ENCODE results near the gene SMIM28. TPM values are rescaled to one million over a fixed set of nuclear protein-coding genes. Genes with fewer than 3 reads are reported as not detected.

Gene SMIM28
- polyA plus RNA-seq (2013, experiment 1 of 2) = not detected
- not detected for polyA plus RNA-seq (2013, experiment 2 of 2)

- no peak within 1 kb of the TSS for H2AK5ac ChIP-seq (ENCODE audit: low read length, severe bottlenecking)
- H3K14ac ChIP-seq (ENCODE audit: low read length in 2 of 2) = no peak within 1 kb of the TSS
- no peak within 1 kb of the TSS for H3K4ac ChIP-seq (ENCODE audit: low read depth in 1 of 2, low read length in 2 of 2)
- H3K9ac ChIP-seq (ENCODE audit: low read length) = no peak within 1 kb of the TSS
- no peak within 1 kb of the TSS for H2BK12ac ChIP-seq (ENCODE audit: low read length in 2 of 2)
- H4K8ac ChIP-seq (ENCODE audit: low read length) = no peak within 1 kb of the TSS
- no peak within 1 kb of the TSS for H2AFZ ChIP-seq (ENCODE audit: low read depth, low read length)
- no peak within 1 kb of the TSS for H3K4me3 ChIP-seq (ENCODE audit: insufficient read depth in 1 of 2, low read depth in 1 of 2, low read length in 2 of 2)
- no peaks in the 10 kb centered on the region for H3K79me1 ChIP-seq (replicated peaks; ENCODE audit: low read length, poor library complexity, severe bottlenecking)
- no peaks in the 10 kb centered on the region for H3K27me3 ChIP-seq (ENCODE audit: control insufficient read depth in 1 of 2, insufficient read depth in 1 of 2, low read length in 2 of 2)
- no peak within 1 kb of the TSS for H4K91ac ChIP-seq (ENCODE audit: low read length)
- no peak within 1 kb of the TSS for H3K23ac ChIP-seq (ENCODE audit: low read length in 2 of 2)
- no peak for DNase-seq
- no peak within 1 kb of the TSS for H2BK5ac ChIP-seq (ENCODE audit: low read depth, low read length, poor library complexity, severe bottlenecking)
- 87% methylated on average over 4 of the region's 6 CpGs for WGBS
- H3K27ac ChIP-seq (ENCODE audit: low read length, poor library complexity, severe bottlenecking) = no peak within 1 kb of the TSS
- no peak within 1 kb of the TSS for H2BK15ac ChIP-seq (ENCODE audit: low read depth, poor library complexity, severe bottlenecking)
- no peaks in the 10 kb centered on the region for H3K9me3 ChIP-seq (ENCODE audit: control insufficient read depth, low read length)
- H3K36me3 ChIP-seq (ENCODE audit: control insufficient read depth in 1 of 2, insufficient read depth in 2 of 2, low read depth in 1 of 2, low read length in 2 of 2) = no peaks in the 10 kb centered on the region
- H2BK120ac ChIP-seq (ENCODE audit: low read depth, low read length) = no peak within 1 kb of the TSS
- H3K4me2 ChIP-seq (ENCODE audit: low read length, poor library complexity, severe bottlenecking) = no peak within 1 kb of the TSS
- H3K4me1 ChIP-seq (ENCODE audit: control insufficient read depth, insufficient read depth, low read depth, low read length) = peaks cover 2% of the 10 kb centered on the region
- H3K18ac ChIP-seq (ENCODE audit: low read depth in 1 of 2, low read length in 2 of 2) = no peak within 1 kb of the TSS
Measured at GRCh38 chr6:138377844-138378243, at the start of gene SMIM28. Gene SMIM28 (plus strand): TSS chr6:138377905. CDS start chr6:138378073, 168 bp downstream.

GRCh38 chr6:138328210-138328609 lies 49.5 kb upstream of the SMIM28 start:
- Histone ChIP-seq H4K91ac (ENCODE audit: low read length) (no peak overlapping the region), H2AK5ac (ENCODE audit: low read length, severe bottlenecking) (no peak overlapping the region), H2AFZ (ENCODE audit: low read depth, low read length) (no peak overlapping the region), H2BK120ac (ENCODE audit: low read depth, low read length) (no peak overlapping the region), H3K23ac (ENCODE audit: low read length in 2 of 2) (no peak overlapping the region), H2BK12ac (ENCODE audit: low read length in 2 of 2) (no peak overlapping the region), H3K4me2 (ENCODE audit: low read length, poor library complexity, severe bottlenecking) (no peak overlapping the region), H3K4ac (ENCODE audit: low read depth in 1 of 2, low read length in 2 of 2) (no peak overlapping the region), H4K8ac (ENCODE audit: low read length) (no peak overlapping the region), H3K4me1 (ENCODE audit: control insufficient read depth, insufficient read depth, low read depth, low read length) (no peaks in the 10 kb centered on the region), H3K36me3 (ENCODE audit: control insufficient read depth in 1 of 2, insufficient read depth in 2 of 2, low read depth in 1 of 2, low read length in 2 of 2) (no peaks in the 10 kb centered on the region), H3K4me3 (ENCODE audit: insufficient read depth in 1 of 2, low read depth in 1 of 2, low read length in 2 of 2) (no peak overlapping the region), H3K9me3 (ENCODE audit: control insufficient read depth, low read length) (no peaks in the 10 kb centered on the region), H3K27ac (ENCODE audit: low read length, poor library complexity, severe bottlenecking) (no peak overlapping the region), H2BK5ac (ENCODE audit: low read depth, low read length, poor library complexity, severe bottlenecking) (no peak overlapping the region), H3K79me1 (replicated peaks; ENCODE audit: low read length, poor library complexity, severe bottlenecking) (no peaks in the 10 kb centered on the region), H3K27me3 (ENCODE audit: control insufficient read depth in 1 of 2, insufficient read depth in 1 of 2, low read length in 2 of 2) (peaks cover 0 to 3% of the 10 kb centered on the region in 2 experiments), H2BK15ac (ENCODE audit: low read depth, poor library complexity, severe bottlenecking) (no peak overlapping the region), H3K18ac (ENCODE audit: low read depth in 1 of 2, low read length in 2 of 2) (no peak overlapping the region), H3K14ac (ENCODE audit: low read length in 2 of 2) (no peak overlapping the region), H3K9ac (ENCODE audit: low read length) (no peak overlapping the region)
- DNase-seq = no peak
- WGBS = 66% methylated on average over 3 of the region's 3 CpGs

- H3K4me3 ChIP-seq (ENCODE audit: insufficient read depth in 1 of 2, low read depth in 1 of 2, low read length in 2 of 2) = no peak overlapping the region
- no peak overlapping the region for H3K23ac ChIP-seq (ENCODE audit: low read length in 2 of 2)
Measured at GRCh38 chr6:138330763-138331162, 46.9 kb upstream of the SMIM28 start.

GRCh38 chr6:138331444-138331843 lies 46.3 kb upstream of the SMIM28 start:
- H3K4me3 ChIP-seq (ENCODE audit: insufficient read depth in 1 of 2, low read depth in 1 of 2, low read length in 2 of 2) = no peak overlapping the region

More at GRCh38 chr6:138330763-138331162, 46.9 kb upstream of the SMIM28 start:
- no peak for DNase-seq
- Histone ChIP-seq H3K14ac (ENCODE audit: low read length in 2 of 2) (no peak overlapping the region), H3K36me3 (ENCODE audit: control insufficient read depth in 1 of 2, insufficient read depth in 2 of 2, low read depth in 1 of 2, low read length in 2 of 2) (no peaks in the 10 kb centered on the region), H2AK5ac (ENCODE audit: low read length, severe bottlenecking) (no peak overlapping the region), H2BK12ac (ENCODE audit: low read length in 2 of 2) (no peak overlapping the region), H2BK15ac (ENCODE audit: low read depth, poor library complexity, severe bottlenecking) (no peak overlapping the region), H3K4me2 (ENCODE audit: low read length, poor library complexity, severe bottlenecking) (no peak overlapping the region), H3K79me1 (replicated peaks; ENCODE audit: low read length, poor library complexity, severe bottlenecking) (no peaks in the 10 kb centered on the region), H3K27me3 (ENCODE audit: control insufficient read depth in 1 of 2, insufficient read depth in 1 of 2, low read length in 2 of 2) (no peaks in the 10 kb centered on the region), H3K9me3 (ENCODE audit: control insufficient read depth, low read length) (no peaks in the 10 kb centered on the region), H3K4me1 (ENCODE audit: control insufficient read depth, insufficient read depth, low read depth, low read length) (no peaks in the 10 kb centered on the region), H2AFZ (ENCODE audit: low read depth, low read length) (no peak overlapping the region), H4K8ac (ENCODE audit: low read length) (no peak overlapping the region), H2BK5ac (ENCODE audit: low read depth, low read length, poor library complexity, severe bottlenecking) (no peak overlapping the region), H2BK120ac (ENCODE audit: low read depth, low read length) (no peak overlapping the region), H3K4ac (ENCODE audit: low read depth in 1 of 2, low read length in 2 of 2) (no peak overlapping the region), H3K18ac (ENCODE audit: low read depth in 1 of 2, low read length in 2 of 2) (no peak overlapping the region), H3K27ac (ENCODE audit: low read length, poor library complexity, severe bottlenecking) (no peak overlapping the region), H4K91ac (ENCODE audit: low read length) (no peak overlapping the region), H3K9ac (ENCODE audit: low read length) (no peak overlapping the region)
- WGBS = no CpG with 5 or more reads among the region's 1 CpG

More at GRCh38 chr6:138331444-138331843, 46.3 kb upstream of the SMIM28 start:
- H2AFZ ChIP-seq (ENCODE audit: low read depth, low read length) = no peak overlapping the region
- no peak overlapping the region for H4K91ac ChIP-seq (ENCODE audit: low read length)
- H4K8ac ChIP-seq (ENCODE audit: low read length) = no peak overlapping the region
- H3K4me2 ChIP-seq (ENCODE audit: low read length, poor library complexity, severe bottlenecking) = no peak overlapping the region
- H3K79me1 ChIP-seq (replicated peaks; ENCODE audit: low read length, poor library complexity, severe bottlenecking) = no peaks in the 10 kb centered on the region
- no peak overlapping the region for H3K27ac ChIP-seq (ENCODE audit: low read length, poor library complexity, severe bottlenecking)
- H2BK5ac ChIP-seq (ENCODE audit: low read depth, low read length, poor library complexity, severe bottlenecking) = no peak overlapping the region
- H3K14ac ChIP-seq (ENCODE audit: low read length in 2 of 2) = no peak overlapping the region
- H2BK120ac ChIP-seq (ENCODE audit: low read depth, low read length) = no peak overlapping the region
- H3K23ac ChIP-seq (ENCODE audit: low read length in 2 of 2) = no peak overlapping the region
- H2BK12ac ChIP-seq (ENCODE audit: low read length in 2 of 2) = no peak overlapping the region
- DNase-seq = no peak
- no CpG with 5 or more reads among the region's 1 CpG for WGBS
- no peaks in the 10 kb centered on the region for H3K9me3 ChIP-seq (ENCODE audit: control insufficient read depth, low read length)
- no peaks in the 10 kb centered on the region for H3K27me3 ChIP-seq (ENCODE audit: control insufficient read depth in 1 of 2, insufficient read depth in 1 of 2, low read length in 2 of 2)
- H3K18ac ChIP-seq (ENCODE audit: low read depth in 1 of 2, low read length in 2 of 2) = no peak overlapping the region
- H2AK5ac ChIP-seq (ENCODE audit: low read length, severe bottlenecking) = no peak overlapping the region
- H2BK15ac ChIP-seq (ENCODE audit: low read depth, poor library complexity, severe bottlenecking) = no peak overlapping the region
- H3K9ac ChIP-seq (ENCODE audit: low read length) = no peak overlapping the region
- no peaks in the 10 kb centered on the region for H3K4me1 ChIP-seq (ENCODE audit: control insufficient read depth, insufficient read depth, low read depth, low read length)
- H3K36me3 ChIP-seq (ENCODE audit: control insufficient read depth in 1 of 2, insufficient read depth in 2 of 2, low read depth in 1 of 2, low read length in 2 of 2) = no peaks in the 10 kb centered on the region
- H3K4ac ChIP-seq (ENCODE audit: low read depth in 1 of 2, low read length in 2 of 2) = no peak overlapping the region
